ENCODE results near the gene CDKN2B.

Gene CDKN2B

GRCh38 chr9:21970800-21971640 lies 38.1 kb downstream of the CDKN2B start:
- no peak overlapping the region for H3K27ac ChIP-seq
- H3K27me3 ChIP-seq = peaks cover 100% of the 10 kb centered on the region
- H3K9me3 ChIP-seq = no peaks in the 10 kb centered on the region
- H3K4me3 ChIP-seq (ENCODE audit: low read depth in 1 of 2, low read length in 1 of 2) = no peak overlapping the region
- H3K4me1 ChIP-seq (ENCODE audit: control insufficient read depth in 1 of 2, insufficient read depth in 1 of 2, low read depth in 1 of 2, low read length in 1 of 2) = peaks cover 6 to 14% of the 10 kb centered on the region in 2 experiments
- TF ChIP-seq CTCF (IDR thresholded peaks at IDR 0.05) = no peak
- H3K36me3 ChIP-seq = no peaks in the 10 kb centered on the region

GRCh38 chr9:21969951-21970799 lies 38.9 kb downstream of the CDKN2B start:
- Histone ChIP-seq H3K4me1 (ENCODE audit: control insufficient read depth in 1 of 2, insufficient read depth in 1 of 2, low read depth in 1 of 2, low read length in 1 of 2) (peaks cover 11 to 18% of the 10 kb centered on the region in 2 experiments), H3K9me3 (no peaks in the 10 kb centered on the region), H3K27me3 (peaks cover 100% of the 10 kb centered on the region), H3K4me3 (ENCODE audit: low read depth in 1 of 2, low read length in 1 of 2) (no peak overlapping the region), H3K27ac (no peak overlapping the region), H3K36me3 (no peaks in the 10 kb centered on the region)
- no peak for TF ChIP-seq CTCF (IDR thresholded peaks at IDR 0.05)

- H3K4me1 ChIP-seq (ENCODE audit: control insufficient read depth in 1 of 2, insufficient read depth in 1 of 2, low read depth in 1 of 2, low read length in 1 of 2) = peaks cover 10 to 13% of the 10 kb centered on the region in 2 experiments
- TF ChIP-seq CTCF (IDR thresholded peaks at IDR 0.05) = no peak
- no peak overlapping the region for H3K27ac ChIP-seq
- H3K9me3 ChIP-seq = no peaks in the 10 kb centered on the region
- H3K36me3 ChIP-seq = no peaks in the 10 kb centered on the region
- H3K27me3 ChIP-seq = peaks cover 100% of the 10 kb centered on the region
- H3K4me3 ChIP-seq (ENCODE audit: low read depth in 1 of 2, low read length in 1 of 2) = no peak overlapping the region
Measured at GRCh38 chr9:21969011-21969940, 39.8 kb downstream of the CDKN2B start.

- Histone ChIP-seq H3K4me1 (ENCODE audit: control insufficient read depth in 1 of 2, insufficient read depth in 1 of 2, low read depth in 1 of 2, low read length in 1 of 2) (peaks cover 9 to 10% of the 10 kb centered on the region in 2 experiments), H3K27me3 (peaks cover 100% of the 10 kb centered on the region), H3K27ac (no peak overlapping the region), H3K36me3 (no peaks in the 10 kb centered on the region), H3K4me3 (ENCODE audit: low read depth in 1 of 2, low read length in 1 of 2) (no peak overlapping the region), H3K9me3 (no peaks in the 10 kb centered on the region)
- TF ChIP-seq CTCF (IDR thresholded peaks at IDR 0.05) = no peak
Measured at GRCh38 chr9:21968331-21969010, 40.6 kb downstream of the CDKN2B start.

All from neutrophil (primary cell).